Mammary epithelial cell (primary cell): Measurements from ENCODE around the gene RUNX1.

Experiments used
- EZH2 ChIP-seq: IDR thresholded peaks from 2 replicates; pipeline ENCODE4 v1.6.1; 2012; ENCODE audit warnings: low read length, inconsistent platforms, borderline replicate concordance
- TF ChIP-seq, protein P1 (sequence below), 2 donors: IDR thresholded peaks in 1 of 2; conservative IDR thresholded peaks in 1 of 2; 2 replicates each; pipeline ENCODE4 v1.5.1; 2011 to 2012; ENCODE audit warnings: inconsistent platforms in 2 of 2, low read length in 2 of 2, mild to moderate bottlenecking in 2 of 2, control low read depth in 1 of 2, low read depth in 1 of 2; ENCODE audit not compliant: insufficient read depth in 1 of 2; ENCODE audit errors: extremely low read depth in 1 of 2

DNA sequence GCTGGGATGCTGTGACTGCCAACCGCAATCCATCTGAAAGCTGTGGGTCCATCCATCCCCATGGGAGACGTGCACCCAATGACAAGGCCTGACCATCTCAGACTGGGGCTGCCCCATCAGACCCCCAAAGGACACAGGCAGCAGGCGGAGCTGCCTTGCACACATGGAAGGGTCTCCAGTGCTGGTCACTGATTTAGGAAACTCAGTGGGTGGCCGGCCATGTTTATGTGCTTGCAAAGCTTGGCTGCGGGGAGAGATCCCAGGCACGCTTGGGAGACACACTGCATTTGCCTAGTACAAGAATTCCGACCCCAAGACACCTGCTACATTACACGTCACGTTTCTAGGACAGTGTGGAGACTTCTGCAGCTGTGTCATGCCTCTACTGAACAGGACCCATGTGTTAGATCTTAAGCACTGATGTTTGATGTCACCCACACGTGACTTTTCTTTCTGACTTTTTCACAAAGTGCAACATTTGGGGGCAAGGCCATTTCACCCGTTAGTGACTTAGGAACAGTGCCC is 198.9 kb downstream of the RUNX1 start:
- TF ChIP-seq, protein P1, sequence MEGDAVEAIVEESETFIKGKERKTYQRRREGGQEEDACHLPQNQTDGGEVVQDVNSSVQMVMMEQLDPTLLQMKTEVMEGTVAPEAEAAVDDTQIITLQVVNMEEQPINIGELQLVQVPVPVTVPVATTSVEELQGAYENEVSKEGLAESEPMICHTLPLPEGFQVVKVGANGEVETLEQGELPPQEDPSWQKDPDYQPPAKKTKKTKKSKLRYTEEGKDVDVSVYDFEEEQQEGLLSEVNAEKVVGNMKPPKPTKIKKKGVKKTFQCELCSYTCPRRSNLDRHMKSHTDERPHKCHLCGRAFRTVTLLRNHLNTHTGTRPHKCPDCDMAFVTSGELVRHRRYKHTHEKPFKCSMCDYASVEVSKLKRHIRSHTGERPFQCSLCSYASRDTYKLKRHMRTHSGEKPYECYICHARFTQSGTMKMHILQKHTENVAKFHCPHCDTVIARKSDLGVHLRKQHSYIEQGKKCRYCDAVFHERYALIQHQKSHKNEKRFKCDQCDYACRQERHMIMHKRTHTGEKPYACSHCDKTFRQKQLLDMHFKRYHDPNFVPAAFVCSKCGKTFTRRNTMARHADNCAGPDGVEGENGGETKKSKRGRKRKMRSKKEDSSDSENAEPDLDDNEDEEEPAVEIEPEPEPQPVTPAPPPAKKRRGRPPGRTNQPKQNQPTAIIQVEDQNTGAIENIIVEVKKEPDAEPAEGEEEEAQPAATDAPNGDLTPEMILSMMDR (conservative IDR thresholded peaks at IDR 0.05 in 1 of 2, IDR thresholded peaks at IDR 0.05 in 1 of 2; ENCODE audit: extremely low read depth in 1 of 2, insufficient read depth in 1 of 2, low read depth in 1 of 2, low read length in 2 of 2): no peak
- TF ChIP-seq EZH2: no peak
